Mucosa of descending colon (tissue), 3 donors: ENCODE data around the gene ZNF70. TPM values are rescaled to one million over a fixed set of nuclear protein-coding genes. Genes with fewer than 3 reads are reported as not detected.

Experiments
- ATAC-seq: fragments of 200-7000 bp; cut with Tn5 transposase; one replicate; pipeline ENCODE4 v1.9.1; 2020; ENCODE audit warnings: mild to moderate bottlenecking, moderate library complexity
- DNase-seq, 3 donors: peaks; one replicate each; pipeline ENCODE4 v3.0.0-alpha.2; 2020
- H3K36me3 ChIP-seq: fragments of 200-600 bp; one replicate; pipeline ENCODE4 v1.8.0; 2021; ENCODE audit warnings: low read depth, mild to moderate bottlenecking
- H3K4me1 ChIP-seq: fragments of 200-600 bp; one replicate; pipeline ENCODE4 v1.8.0; 2021; ENCODE audit warnings: low read depth, mild to moderate bottlenecking
- H3K4me3 ChIP-seq: fragments of 200-600 bp; one replicate; pipeline ENCODE4 v1.8.0; 2021; ENCODE audit warnings: mild to moderate bottlenecking
- H3K9me3 ChIP-seq: fragments of 200-600 bp; one replicate; pipeline ENCODE4 v1.8.0; 2021; ENCODE audit warnings: mild to moderate bottlenecking
- intact Hi-C, 2 donors: fragments of 100-400 bp; cut with DNase I in 1 of 2; cut with micrococcal nuclease in 1 of 2; formaldehyde crosslinking; loops; one replicate each; pipeline versions ENCODE4 v1.11.0 to v1.11.1; 2022; cut with DNase I, micrococcal nuclease
- total RNA-seq, 3 donors: library from RNA; stranded (reverse); fragmentation: NEBNext Ultra II Directional in 2 of 3; extraction: Animal tissue kit (Norgen Biotek cat#: 25700) in 2 of 3; gene quantifications; one replicate each; pipeline versions ENCODE4 v1.2.1 to v1.2.4, GENCODE V29; 2021 to 2023
- TF ChIP-seq, protein P1 (sequence below): fragments of 200-600 bp; IDR thresholded peaks from one replicate; pipeline ENCODE4 v1.8.0; 2022; ENCODE audit warnings: antibody characterized with exemption, mild to moderate bottlenecking
- donor health status: DM: no; HTN: no; CAD: no; lungs with moderate emphysema.
- donor health status: DM: no; HTN: no; CAD: no.
- donor health status: DM: no; HTN: yes; CAD: no.

ZNF70 gene
- total RNA-seq, 3 donors from 2014 or later: 3.4 to 7.5 (median 3.7) TPM

DNA sequence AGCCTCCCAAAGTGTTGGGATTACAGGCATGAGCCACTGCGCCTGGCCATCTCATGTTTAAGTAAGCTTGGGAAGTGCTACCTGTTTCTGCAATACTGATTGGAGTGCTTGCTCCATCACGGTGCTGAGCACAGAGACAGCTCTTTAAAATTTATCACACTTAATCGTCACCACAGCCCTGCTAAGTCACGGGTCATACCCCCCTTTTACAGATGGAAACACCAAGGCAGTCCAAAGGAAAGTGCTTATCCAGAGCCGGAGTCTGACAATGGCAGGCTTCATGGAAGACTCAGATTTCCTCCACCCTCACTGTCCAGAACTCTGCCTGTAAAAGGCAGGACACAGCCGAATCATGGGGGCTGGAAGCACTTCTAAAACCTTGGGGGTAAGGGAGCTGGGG lies 9.1 kb upstream of the ZNF70 start:
- DNase-seq: no peak
- no peaks in the 10 kb centered on the region for H3K36me3 ChIP-seq
- ATAC-seq: no peak
- intact Hi-C loops: no loop called here
- TF ChIP-seq, protein P1, sequence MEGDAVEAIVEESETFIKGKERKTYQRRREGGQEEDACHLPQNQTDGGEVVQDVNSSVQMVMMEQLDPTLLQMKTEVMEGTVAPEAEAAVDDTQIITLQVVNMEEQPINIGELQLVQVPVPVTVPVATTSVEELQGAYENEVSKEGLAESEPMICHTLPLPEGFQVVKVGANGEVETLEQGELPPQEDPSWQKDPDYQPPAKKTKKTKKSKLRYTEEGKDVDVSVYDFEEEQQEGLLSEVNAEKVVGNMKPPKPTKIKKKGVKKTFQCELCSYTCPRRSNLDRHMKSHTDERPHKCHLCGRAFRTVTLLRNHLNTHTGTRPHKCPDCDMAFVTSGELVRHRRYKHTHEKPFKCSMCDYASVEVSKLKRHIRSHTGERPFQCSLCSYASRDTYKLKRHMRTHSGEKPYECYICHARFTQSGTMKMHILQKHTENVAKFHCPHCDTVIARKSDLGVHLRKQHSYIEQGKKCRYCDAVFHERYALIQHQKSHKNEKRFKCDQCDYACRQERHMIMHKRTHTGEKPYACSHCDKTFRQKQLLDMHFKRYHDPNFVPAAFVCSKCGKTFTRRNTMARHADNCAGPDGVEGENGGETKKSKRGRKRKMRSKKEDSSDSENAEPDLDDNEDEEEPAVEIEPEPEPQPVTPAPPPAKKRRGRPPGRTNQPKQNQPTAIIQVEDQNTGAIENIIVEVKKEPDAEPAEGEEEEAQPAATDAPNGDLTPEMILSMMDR: no peak
- H3K4me1 ChIP-seq: peaks cover 4% of the 10 kb centered on the region
- no peak overlapping the region for H3K4me3 ChIP-seq
- no peaks in the 10 kb centered on the region for H3K9me3 ChIP-seq

DNA sequence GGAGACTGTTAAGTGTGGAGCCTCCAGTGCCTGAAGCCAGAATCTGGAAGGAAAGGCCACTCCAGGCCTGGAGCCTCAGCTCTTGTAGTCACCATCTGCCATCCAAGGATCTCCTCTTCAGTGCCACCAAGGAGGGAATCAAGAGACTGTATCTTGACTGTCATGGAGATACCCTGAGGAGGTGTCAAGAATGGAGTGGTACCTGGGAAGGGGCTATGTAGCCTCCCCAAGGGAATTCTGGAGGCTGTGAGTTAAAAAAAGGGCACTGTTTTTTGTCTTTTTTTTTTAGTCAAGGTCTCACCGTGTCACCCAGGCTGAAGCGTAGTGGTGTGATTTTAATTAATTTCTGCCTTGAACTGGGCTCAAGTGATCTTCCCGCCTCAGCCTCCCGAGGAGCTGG lies 8.7 kb upstream of the ZNF70 start:
- intact Hi-C loops: no loop called here
- no peak for DNase-seq
- Histone ChIP-seq H3K4me3 (no peak overlapping the region), H3K4me1 (peaks cover 2% of the 10 kb centered on the region), H3K9me3 (no peaks in the 10 kb centered on the region), H3K36me3 (no peaks in the 10 kb centered on the region)
- TF ChIP-seq, protein P1: no peak
- ATAC-seq: no peak

DNA sequence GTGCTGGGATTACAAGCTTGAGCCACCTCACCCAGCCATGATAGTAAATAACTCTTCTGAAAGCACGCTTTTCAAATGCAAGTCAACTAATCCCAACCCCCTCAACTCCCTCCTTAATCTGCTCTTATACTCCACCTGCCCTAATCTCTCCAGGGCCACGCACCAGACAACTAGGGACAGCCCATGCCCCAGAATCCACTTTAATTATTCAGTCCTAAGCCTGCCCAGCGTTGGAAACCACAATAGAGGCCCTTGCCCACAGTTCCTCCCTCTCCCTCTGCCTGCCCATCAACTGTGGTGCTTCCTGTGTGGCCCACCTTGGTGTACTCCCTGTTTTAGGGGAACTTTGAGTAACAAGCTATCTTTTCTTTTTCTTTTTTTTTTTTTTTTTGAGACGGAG lies 6.0 kb upstream of the ZNF70 start:
- no peak for ATAC-seq
- intact Hi-C loops: no loop called here
- TF ChIP-seq, protein P1: no peak
- Histone ChIP-seq H3K9me3 (no peaks in the 10 kb centered on the region), H3K4me3 (no peak overlapping the region), H3K4me1 (peaks cover 2% of the 10 kb centered on the region), H3K36me3 (no peaks in the 10 kb centered on the region)
- DNase-seq: no peak

DNA sequence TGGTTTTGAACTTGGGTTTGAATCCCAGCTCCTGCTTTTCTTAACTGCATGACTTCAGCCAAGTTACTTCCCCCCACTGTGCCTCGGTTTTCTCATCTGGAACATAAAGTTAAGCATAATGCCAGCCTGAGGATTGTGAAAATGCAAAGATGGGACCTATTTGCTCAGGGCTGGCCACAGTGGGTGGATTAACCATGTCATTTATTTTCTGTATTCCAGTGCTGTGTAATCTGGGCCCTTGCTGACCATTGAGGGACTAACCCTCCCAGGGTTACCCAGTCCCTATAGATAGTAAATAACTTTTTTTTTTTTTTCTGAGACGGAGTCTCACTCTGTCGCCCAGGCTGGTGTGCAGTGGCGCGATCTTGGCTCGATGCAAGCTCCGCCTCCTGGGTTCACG lies 4.8 kb upstream of the ZNF70 start:
- H3K9me3 ChIP-seq: no peaks in the 10 kb centered on the region
- no peak overlapping the region for H3K4me3 ChIP-seq
- intact Hi-C loops: no loop called here
- DNase-seq: no peak
- H3K36me3 ChIP-seq: no peaks in the 10 kb centered on the region
- TF ChIP-seq, protein P1: no peak
- ATAC-seq: no peak
- H3K4me1 ChIP-seq: peaks cover 3% of the 10 kb centered on the region

DNA sequence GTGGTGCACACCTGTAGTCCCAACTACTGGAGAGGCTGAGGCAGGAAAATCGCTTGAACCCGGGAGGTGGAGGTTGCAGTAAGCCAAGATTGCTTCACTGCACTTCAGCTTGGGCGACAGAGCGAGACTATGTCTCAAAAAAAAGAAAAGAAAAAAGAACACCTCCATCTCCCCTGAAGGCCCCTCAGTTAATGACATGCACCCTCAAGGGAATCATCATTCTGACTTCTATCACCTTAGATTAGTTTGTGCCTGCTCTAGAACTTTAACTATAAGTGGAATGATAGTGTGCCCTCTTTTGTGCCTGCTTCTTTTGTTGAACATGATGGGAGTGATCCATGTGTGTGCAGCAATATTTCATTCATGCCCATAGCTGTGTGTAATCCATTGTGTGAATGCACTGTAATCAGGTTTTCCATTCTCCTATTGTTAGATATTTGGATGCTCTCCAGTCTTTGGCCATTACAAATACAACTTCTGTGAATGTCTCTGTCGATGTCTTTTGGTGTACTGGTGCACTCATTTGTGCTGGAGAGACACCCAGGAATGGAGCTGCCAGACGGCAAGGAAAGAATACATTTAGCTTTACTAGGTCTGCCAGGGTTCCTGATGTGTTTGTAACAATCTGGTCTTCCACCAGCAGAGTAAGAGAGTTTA lies 4.2 kb upstream of the ZNF70 start:
- TF ChIP-seq, protein P1: no peak
- no peak overlapping the region for H3K4me3 ChIP-seq
- intact Hi-C loops: no loop called here
- ATAC-seq: no peak
- peaks cover 6% of the 10 kb centered on the region for H3K4me1 ChIP-seq
- DNase-seq: no peak
- H3K36me3 ChIP-seq: no peaks in the 10 kb centered on the region
- H3K9me3 ChIP-seq: no peaks in the 10 kb centered on the region
